ENCODE results near the gene LPIN1.

DNA sequence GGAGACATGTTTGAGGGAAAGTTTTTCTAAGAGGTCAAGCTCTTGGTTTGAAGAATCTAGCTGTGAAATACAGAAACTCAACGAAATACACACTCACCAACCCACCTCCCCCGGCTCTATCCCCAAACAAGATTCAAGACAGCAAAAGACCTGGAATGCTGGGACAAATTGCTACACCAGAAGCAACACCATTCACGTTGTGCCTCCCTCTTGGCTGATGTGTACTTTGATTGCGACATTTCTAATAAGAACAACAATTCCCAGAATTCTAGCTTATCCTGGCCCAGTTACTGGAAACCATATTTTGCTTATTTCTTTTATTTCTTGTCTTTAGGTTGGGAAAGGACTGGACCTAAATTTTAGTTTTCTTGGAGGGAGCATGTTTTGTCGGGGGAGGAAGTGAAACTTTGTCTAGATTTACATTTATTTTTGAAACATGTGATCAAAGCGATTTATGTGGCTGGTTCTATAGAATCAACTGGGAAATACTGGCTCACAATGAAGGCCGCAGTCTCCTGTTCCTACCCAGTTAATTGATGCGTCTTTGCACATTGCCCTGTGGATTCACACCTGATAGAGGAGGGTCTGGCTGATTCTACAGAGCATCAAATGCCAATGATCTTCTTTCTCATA lies 29.6 kb upstream of the LPIN1 start:
- TF ChIP-seq SIN3A (IDR thresholded peaks at IDR 0.05; ENCODE audit: borderline replicate concordance, insufficient read depth, low read length) (no peak), FOXP2 (optimal IDR thresholded peaks at IDR 0.05; ENCODE audit: borderline replicate concordance, extremely low read depth, extremely low read length, insufficient read depth) (no peak)
